Endothelial cell of hepatic sinusoid (primary cell): Measurements from ENCODE around the gene SNRNP70.

Experiments
- in situ Hi-C: cut with HindIII; loops from 2 replicates; pipeline ENCODE4 v1.10.0; 2017; ENCODE audit warnings: low sequenced_read_pairs

The SNRNP70 gene

GRCh38 chr19:49097453-49098288 is 12.4 kb downstream of the SNRNP70 start:
- in situ Hi-C loops, result no loop called here

- in situ Hi-C loops, result no loop called here
Observed at GRCh38 chr19:49098795-49099194, 13.5 kb downstream of the SNRNP70 start.

GRCh38 chr19:49101160-49101559 is 15.9 kb downstream of the SNRNP70 start:
- in situ Hi-C loops, result no loop called here

GRCh38 chr19:49102303-49102702 is 17.1 kb downstream of the SNRNP70 start:
- in situ Hi-C loops, result no loop called here

- in situ Hi-C loops, result no loop called here
Observed at GRCh38 chr19:49103331-49104085, 18.3 kb downstream of the SNRNP70 start.

GRCh38 chr19:49104229-49104864 is 19.1 kb downstream of the SNRNP70 start:
- in situ Hi-C loops, result no loop called here

GRCh38 chr19:49106648-49107135 is 21.4 kb downstream of the SNRNP70 start:
- in situ Hi-C loops, result no loop called here

- in situ Hi-C loops, result no loop called here
Observed at GRCh38 chr19:49107625-49108459, 22.6 kb downstream of the SNRNP70 start.

- in situ Hi-C loops, result no loop called here
Observed at GRCh38 chr19:49109051-49109450, 23.8 kb downstream of the SNRNP70 start.

GRCh38 chr19:49109569-49110233 is 24.4 kb downstream of the SNRNP70 start:
- in situ Hi-C loops, result loop anchor here (5.0 kb wide), 1 partner anchor 98 kb away; no protein-coding TSS in a partner anchor

GRCh38 chr19:49110567-49110966 is 25.3 kb downstream of the SNRNP70 start:
- in situ Hi-C loops, result loop anchor here (5.0 kb wide), 1 partner anchor 97 kb away; no protein-coding TSS in a partner anchor

GRCh38 chr19:49111218-49111998 is 26.2 kb downstream of the SNRNP70 start:
- in situ Hi-C loops, result loop anchor here (5.0 kb wide), 1 partner anchor 96 kb away; no protein-coding TSS in a partner anchor

GRCh38 chr19:49113762-49114629 is 28.7 kb downstream of the SNRNP70 start, which contains the start of gene LIN7B:
TSS of gene LIN7B (plus strand) at chr19:49114370. CDS start at chr19:49114405, 35 bp downstream.
- in situ Hi-C loops, result loop anchor here (5.0 kb wide), 1 partner anchor 93 kb away; no protein-coding TSS in a partner anchor

- in situ Hi-C loops, result loop anchor here (5.0 kb wide), 1 partner anchor 93 kb away; no protein-coding TSS in a partner anchor
Observed at GRCh38 chr19:49114630-49115363, 29.5 kb downstream of the SNRNP70 start.

- in situ Hi-C loops, result no loop called here
Observed at GRCh38 chr19:49116544-49116943, 31.3 kb downstream of the SNRNP70 start.

- in situ Hi-C loops, result no loop called here
Observed at GRCh38 chr19:49117677-49118564, 32.7 kb downstream of the SNRNP70 start.
